GM12878 (cell line): ENCODE results near the gene ECSIT. TPM values are rescaled to one million over a fixed set of nuclear protein-coding genes. Genes with fewer than 3 reads are reported as not detected.

ENCODE experiments used
- ATAC-seq: fragments of 200-7000 bp; cut with Tn5 transposase; 3 replicates; pipeline ENCODE4 v1.9.1; 2020; ENCODE audit warnings: mild to moderate bottlenecking, moderate library complexity
- BruUV-seq: library from RNA; stranded (reverse); fragments of 400-500 nt; replicated peaks from 2 replicates; lab custom pipeline; 2021; lab: Mats Ljungman, UMichigan
- CTCF ChIA-PET: fragments of 300-600 bp; sonication (Branson Sonifier 250); formaldehyde crosslinking; extraction: SDS; loops from one replicate; lab custom pipeline; 2021; ENCODE audit warnings: inconsistent platforms; lab: Yijun Ruan, JAX
- POLR2A ChIA-PET: fragments of 350-600 bp; formaldehyde crosslinking; extraction: SDS; loops from one replicate; lab custom pipeline; 2021; ENCODE audit warnings: inconsistent platforms; lab: Charles Lee
- RAD21 ChIA-PET: fragments of 300-600 bp; sonication (Branson Sonifier 250); formaldehyde crosslinking; loops from one replicate; lab custom pipeline; 2023; ENCODE audit warnings: antibody characterized with exemption; ENCODE audit not compliant: unreplicated experiment; lab: Charles Lee
- SMC1A ChIA-PET: fragments of 300-600 bp; sonication (Branson Sonifier 250); formaldehyde crosslinking; loops from one replicate; lab custom pipeline; 2023; ENCODE audit not compliant: unreplicated experiment, uncharacterized antibody; lab: Charles Lee
- DNase-seq: peaks from one replicate; pipeline ENCODE4 v3.0.0-alpha.2; 2011; ENCODE audit warnings: low read depth, low spot score
- FAIRE-seq: peaks from 3 replicates; lab custom pipeline; 2011; peaks lifted over from hg19 to GRCh38; lab: Jason Lieb, UNC
- H2AFZ ChIP-seq: 2 replicates; pipeline ENCODE4 v1.6.0; 2011; ENCODE audit warnings: low read depth, low read length, control low read depth; ENCODE audit not compliant: control insufficient read depth
- H3K27ac ChIP-seq: 2 replicates; pipeline ENCODE4 v1.5.1; 2011; ENCODE audit warnings: control low read depth; ENCODE audit not compliant: control insufficient read depth, insufficient read depth
- H3K27me3 ChIP-seq, 2 experiments: replicated peaks in 1 of 2; 2 replicates each; pipeline versions ENCODE4 v1.6.0 to v1.6.1; 2011; ENCODE audit warnings: low read length in 1 of 2; ENCODE audit not compliant: control insufficient read depth in 2 of 2, insufficient read depth in 2 of 2
- H3K36me3 ChIP-seq, 2 experiments: 2 replicates each; pipeline ENCODE4 v1.5.1; 2011; ENCODE audit warnings: low read length in 1 of 2; ENCODE audit not compliant: control insufficient read depth in 2 of 2, insufficient read depth in 2 of 2
- H3K4me1 ChIP-seq: 2 replicates; pipeline ENCODE4 v1.6.1; 2011; ENCODE audit warnings: mild to moderate bottlenecking, low read length, moderate library complexity, mixed read lengths; ENCODE audit not compliant: control insufficient read depth, insufficient read depth
- H3K4me2 ChIP-seq: 2 replicates; pipeline ENCODE4 v1.6.0; 2011; ENCODE audit warnings: control low read depth; ENCODE audit not compliant: control insufficient read depth, insufficient read depth
- H3K4me3 ChIP-seq: fragments of 200-600 bp; sonication (generic); 2 replicates; pipeline ENCODE4 v1.5.1; 2016
- H3K79me2 ChIP-seq: 2 replicates; pipeline ENCODE4 v1.6.0; 2011; ENCODE audit warnings: low read length; ENCODE audit not compliant: control insufficient read depth, insufficient read depth
- H3K9ac ChIP-seq: 2 replicates; pipeline ENCODE4 v1.8.0; 2011; ENCODE audit warnings: low read length, control low read depth, mixed read lengths; ENCODE audit not compliant: control insufficient read depth, insufficient read depth
- H3K9me3 ChIP-seq: replicated peaks from 3 replicates; pipeline ENCODE4 v1.5.1; 2011; ENCODE audit warnings: mild to moderate bottlenecking, low read length; ENCODE audit not compliant: control insufficient read depth, insufficient read depth
- H4K20me1 ChIP-seq: 2 replicates; pipeline ENCODE4 v1.6.0; 2011; ENCODE audit not compliant: control insufficient read depth, insufficient read depth
- ETV6 ChIP-seq, 2 experiments: fragments of 450-650 bp in 1 of 2; IDR thresholded peaks in 1 of 2; conservative IDR thresholded peaks in 1 of 2; 2 replicates each; pipeline ENCODE4 v1.6.1; 2014; ENCODE audit warnings: antibody characterized with exemption in 1 of 2, borderline replicate concordance in 1 of 2, low read depth in 1 of 2, mild to moderate bottlenecking in 1 of 2, moderate library complexity in 1 of 2
- EZH2 ChIP-seq: IDR thresholded peaks from 2 replicates; pipeline ENCODE4 v1.6.1; 2012; ENCODE audit warnings: low read depth, mild to moderate bottlenecking, control low read depth, inconsistent platforms, low read length, borderline replicate concordance; ENCODE audit not compliant: control insufficient read depth
- HDGF ChIP-seq: fragments of 450-650 bp; IDR thresholded peaks from 2 replicates; pipeline ENCODE4 v1.6.1; 2016; ENCODE audit warnings: antibody characterized with exemption
- IKZF2 ChIP-seq, 2 experiments: fragments of 450-650 bp; IDR thresholded peaks; 2 replicates each; pipeline ENCODE4 v1.6.1; 2017; ENCODE audit warnings: mild to moderate bottlenecking in 2 of 2, moderate library complexity in 2 of 2
- MLLT1 ChIP-seq: fragments of 450-650 bp; IDR thresholded peaks from 2 replicates; pipeline ENCODE4 v1.6.1; 2016; ENCODE audit warnings: mild to moderate bottlenecking
- MYB ChIP-seq: fragments of 150-350 bp; IDR thresholded peaks from 2 replicates; pipeline ENCODE4 v1.6.1; 2014; ENCODE audit warnings: mild to moderate bottlenecking, low read depth, low read length, borderline replicate concordance
- MYC ChIP-seq: IDR thresholded peaks from 2 replicates; pipeline ENCODE4 v1.6.1; 2011; ENCODE audit warnings: mild to moderate bottlenecking, low read length, moderate library complexity, inconsistent platforms; ENCODE audit not compliant: insufficient read depth, insufficient replicate concordance, insufficient read length, severe bottlenecking
- RBBP5 ChIP-seq: fragments of 200-600 bp; sonication (generic); conservative IDR thresholded peaks from 2 replicates; pipeline ENCODE4 v1.6.1; 2016
- REST ChIP-seq: IDR thresholded peaks from 2 replicates; pipeline ENCODE4 v1.6.1; 2012; ENCODE audit warnings: mild to moderate bottlenecking, low read depth, low read length
- USF2 ChIP-seq: IDR thresholded peaks from 2 replicates; pipeline ENCODE4 v1.6.1; 2011; ENCODE audit warnings: low read depth, low read length, improper control_type of control experiment, borderline replicate concordance
- WGBS: methylation state at CpG from one replicate; pipeline ENCODE4 v1.1.6; 2016; ENCODE audit warnings: low lambda C conversion rate; ENCODE audit not compliant: insufficient replicate concordance, insufficient coverage; ENCODE audit errors: missing lambda C conversion rate; 5-methylcytosine and 5-hydroxymethylcytosine counted together
- in situ Hi-C: fragments of 300-500 bp; cut with MboI; formaldehyde crosslinking; loops from 9 replicates; pipeline ENCODE4 v1.14.3; 2018; ENCODE audit warnings: mixed read lengths
- intact Hi-C: fragments of 100-400 bp; cut with micrococcal nuclease; formaldehyde crosslinking; loops from one replicate; pipeline ENCODE4 v1.14.2; 2022; ENCODE audit not compliant: unreplicated experiment
- polyA plus RNA-seq, 11 experiments: library from polyadenylated mRNA; depleted of rRNA in 4 of 11; unstranded in 6 of 11; stranded (reverse) in 5 of 11; fragments of >200 nt; fragmentation: Nextera tagmentation in 4 of 11; fragmentation: Illumina TruSeq in 1 of 11; extraction: Ambion mirVana in 4 of 11; extraction: Trizol in 1 of 11; gene quantifications; 1 replicate in 1 of 11; 2 replicates in 10 of 11; pipeline versions ENCODE4 v1.2.1 to v1.2.3, GENCODE V29; 2011 to 2016; ENCODE audit warnings: inconsistent platforms in 2 of 11, missing spikeins in 2 of 11, low read depth in 1 of 11
- total RNA-seq, 4 experiments: library from RNA; depleted of rRNA in 3 of 4; stranded (reverse); fragments of >200 nt in 3 of 4; fragmentation: Illumina TruSeq in 1 of 4; extraction: Trizol in 1 of 4; gene quantifications; 2 replicates each; pipeline versions ENCODE4 v1.2.1 to v1.2.3, GENCODE V29; 2013 to 2021

The ECSIT gene
- total and polyA plus RNA-seq, 10 of the 15 experiments (the other 5 are each of a cell fraction or from before 2014, with no cell fraction given) = 1.0 to 59.6 (median 41.3) TPM

- TF ChIP-seq MYB = no peak
- TF ChIP-seq MLLT1 = no peak
- no peak for TF ChIP-seq RBBP5
- no peak for TF ChIP-seq USF2
- no peak for TF ChIP-seq ETV6 (conservative IDR thresholded peaks at IDR 0.05 in 1 of 2, IDR thresholded peaks at IDR 0.05 in 1 of 2; ENCODE audit: borderline replicate concordance in 1 of 2, low read depth in 1 of 2)
- no peak for TF ChIP-seq MYC
- TF ChIP-seq HDGF = no peak
- no peak for TF ChIP-seq REST
- no peak for TF ChIP-seq EZH2
- TF ChIP-seq IKZF2 (IDR thresholded peaks at IDR 0.05) = no peak
- BruUV-seq = no TSS peak
- SMC1A ChIA-PET = no interaction called here
- no peak for ATAC-seq
- 71% methylated on average over 20 of the region's 20 CpGs for WGBS
- Histone ChIP-seq H3K27me3 (no peaks in the 10 kb centered on the region), H2AFZ (no peak overlapping the region), H3K27ac (no peak overlapping the region), H3K79me2 (no peaks in the 10 kb centered on the region), H3K4me3 (no peak overlapping the region), H3K4me2 (no peak overlapping the region), H4K20me1 (no peaks in the 10 kb centered on the region), H3K36me3 (no peaks in the 10 kb centered on the region), H3K4me1 (no peaks in the 10 kb centered on the region), H3K9me3 (no peaks in the 10 kb centered on the region), H3K9ac (no peak overlapping the region)
- no peak for FAIRE-seq
- in situ Hi-C loops = no loop called here
- CTCF ChIA-PET = interaction anchor here (1.1 kb wide), 1 partner anchor 75 kb away, joined by 3 read pairs; no protein-coding TSS in a partner anchor
- RAD21 ChIA-PET = interaction anchor here (0.8 kb wide), 1 partner anchor 25 kb away, joined by 4 read pairs; no protein-coding TSS in a partner anchor
- no peak for DNase-seq
- POLR2A ChIA-PET = no interaction called here
- intact Hi-C loops = no loop called here
Observed at GRCh38 chr19:11457831-11458230, 71.1 kb downstream of the ECSIT start.
